RWPE2 (cell line): ENCODE results near the gene TNKS1BP1.

ENCODE experiments used
- ATAC-seq: fragments of 200-7000 bp; cut with Tn5 transposase; 3 replicates; pipeline ENCODE4 v1.9.1; 2021; ENCODE audit warnings: low read depth
- DNase-seq: peaks from one replicate; pipeline ENCODE4 v3.0.0-alpha.2; 2020; ENCODE audit warnings: low spot score
- H3K27ac ChIP-seq: fragments of 450-650 bp; 2 replicates; pipeline ENCODE4 v1.5.1; 2017; ENCODE audit warnings: mild to moderate bottlenecking; ENCODE audit not compliant: poor library complexity, severe bottlenecking
- H3K27me3 ChIP-seq: fragments of 250-450 bp; sonication (Bioruptor Pico); 2 replicates; pipeline ENCODE4 v1.5.1; 2021; ENCODE audit warnings: mild to moderate bottlenecking, moderate library complexity; ENCODE audit not compliant: insufficient read depth, poor library complexity, severe bottlenecking
- H3K36me3 ChIP-seq: fragments of 250-450 bp; sonication (Bioruptor Pico); 2 replicates; pipeline ENCODE4 v1.5.1; 2020; ENCODE audit warnings: low read depth, mild to moderate bottlenecking, moderate library complexity
- H3K4me1 ChIP-seq: fragments of 250-450 bp; sonication (Bioruptor Pico); 2 replicates; pipeline ENCODE4 v1.5.1; 2021; ENCODE audit warnings: mild to moderate bottlenecking, moderate library complexity; ENCODE audit not compliant: insufficient read depth, poor library complexity, severe bottlenecking
- H3K4me3 ChIP-seq: fragments of 250-450 bp; sonication (Bioruptor Pico); 2 replicates; pipeline ENCODE4 v1.5.1; 2021; ENCODE audit warnings: mild to moderate bottlenecking, moderate library complexity; ENCODE audit not compliant: severe bottlenecking
- H3K9me3 ChIP-seq: fragments of 250-450 bp; sonication (Bioruptor Pico); 2 replicates; pipeline ENCODE4 v1.5.1; 2021; ENCODE audit warnings: mild to moderate bottlenecking, moderate library complexity; ENCODE audit not compliant: severe bottlenecking
- TF ChIP-seq, protein P1 (sequence below): fragments of 450-650 bp; IDR thresholded peaks from one replicate; pipeline ENCODE4 v1.5.1; 2017; ENCODE audit warnings: mild to moderate bottlenecking, moderate library complexity; ENCODE audit not compliant: poor library complexity, severe bottlenecking

TNKS1BP1 gene

DNA sequence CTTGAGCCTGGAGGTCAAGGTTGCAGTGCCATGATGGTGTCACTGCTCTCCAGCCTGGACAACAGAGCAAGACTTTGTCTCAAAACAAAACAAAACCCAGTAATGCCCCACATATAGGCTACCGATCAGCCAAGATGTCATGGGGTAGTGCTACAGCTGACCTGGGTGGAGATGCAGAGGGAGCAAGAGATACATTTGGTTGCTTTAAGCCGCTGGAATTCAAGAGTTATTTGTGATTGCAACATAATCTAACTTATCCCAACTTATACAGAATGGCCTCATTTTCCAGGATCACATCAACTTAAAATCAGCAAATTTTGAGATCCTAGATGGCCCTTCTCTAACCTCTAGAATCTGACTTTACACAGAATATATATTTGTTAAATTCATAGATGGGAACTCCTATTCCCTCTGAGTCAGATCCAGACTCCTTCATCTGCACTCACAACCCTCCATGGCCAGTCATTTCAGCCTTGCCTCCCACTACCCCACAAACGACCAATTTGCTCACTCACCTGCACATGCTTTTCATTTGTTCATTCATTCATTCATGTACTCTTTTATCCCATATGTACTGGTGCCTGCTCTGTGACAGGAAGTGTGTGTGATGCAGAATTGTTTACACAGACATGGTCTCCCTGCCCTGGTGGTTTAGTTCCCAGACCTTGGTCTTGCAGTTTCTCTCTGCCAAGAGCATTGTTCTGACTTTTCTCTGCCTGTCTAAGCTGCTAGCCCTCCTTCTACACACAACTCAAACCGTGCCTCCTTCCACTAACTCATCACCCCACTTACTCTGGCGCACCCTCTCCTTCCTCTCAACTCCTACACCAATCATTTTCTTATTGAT is 63.6 kb downstream of the TNKS1BP1 start:
- H3K4me1 ChIP-seq = no peaks in the 10 kb centered on the region
- DNase-seq = no peak
- no peaks in the 10 kb centered on the region for H3K27me3 ChIP-seq
- H3K4me3 ChIP-seq = no peak overlapping the region
- H3K9me3 ChIP-seq = no peaks in the 10 kb centered on the region
- no peaks in the 10 kb centered on the region for H3K36me3 ChIP-seq
- TF ChIP-seq, protein P1, sequence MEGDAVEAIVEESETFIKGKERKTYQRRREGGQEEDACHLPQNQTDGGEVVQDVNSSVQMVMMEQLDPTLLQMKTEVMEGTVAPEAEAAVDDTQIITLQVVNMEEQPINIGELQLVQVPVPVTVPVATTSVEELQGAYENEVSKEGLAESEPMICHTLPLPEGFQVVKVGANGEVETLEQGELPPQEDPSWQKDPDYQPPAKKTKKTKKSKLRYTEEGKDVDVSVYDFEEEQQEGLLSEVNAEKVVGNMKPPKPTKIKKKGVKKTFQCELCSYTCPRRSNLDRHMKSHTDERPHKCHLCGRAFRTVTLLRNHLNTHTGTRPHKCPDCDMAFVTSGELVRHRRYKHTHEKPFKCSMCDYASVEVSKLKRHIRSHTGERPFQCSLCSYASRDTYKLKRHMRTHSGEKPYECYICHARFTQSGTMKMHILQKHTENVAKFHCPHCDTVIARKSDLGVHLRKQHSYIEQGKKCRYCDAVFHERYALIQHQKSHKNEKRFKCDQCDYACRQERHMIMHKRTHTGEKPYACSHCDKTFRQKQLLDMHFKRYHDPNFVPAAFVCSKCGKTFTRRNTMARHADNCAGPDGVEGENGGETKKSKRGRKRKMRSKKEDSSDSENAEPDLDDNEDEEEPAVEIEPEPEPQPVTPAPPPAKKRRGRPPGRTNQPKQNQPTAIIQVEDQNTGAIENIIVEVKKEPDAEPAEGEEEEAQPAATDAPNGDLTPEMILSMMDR = no peak
- H3K27ac ChIP-seq = no peak overlapping the region
- ATAC-seq = no peak

DNA sequence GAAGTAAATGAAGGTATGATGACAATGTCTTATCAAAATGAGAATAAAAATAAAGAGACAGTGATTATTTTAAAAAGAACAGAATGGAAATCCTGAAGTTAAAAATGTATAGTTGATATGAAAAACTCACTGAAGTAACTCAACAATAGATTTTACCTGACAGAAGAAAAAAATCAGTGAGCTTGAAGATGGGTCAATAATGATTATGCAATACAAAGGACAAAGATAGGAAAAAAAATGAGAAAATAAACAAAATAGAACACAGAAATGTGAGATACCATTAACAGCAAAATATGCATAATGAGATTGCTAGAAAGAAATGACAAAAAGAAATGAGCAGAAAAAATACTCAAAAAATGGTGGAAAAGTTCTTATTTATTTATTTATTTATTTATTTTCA is 68.6 kb downstream of the TNKS1BP1 start:
- no peak for DNase-seq
- TF ChIP-seq, protein P1 = no peak
- no peaks in the 10 kb centered on the region for H3K27me3 ChIP-seq

DNA sequence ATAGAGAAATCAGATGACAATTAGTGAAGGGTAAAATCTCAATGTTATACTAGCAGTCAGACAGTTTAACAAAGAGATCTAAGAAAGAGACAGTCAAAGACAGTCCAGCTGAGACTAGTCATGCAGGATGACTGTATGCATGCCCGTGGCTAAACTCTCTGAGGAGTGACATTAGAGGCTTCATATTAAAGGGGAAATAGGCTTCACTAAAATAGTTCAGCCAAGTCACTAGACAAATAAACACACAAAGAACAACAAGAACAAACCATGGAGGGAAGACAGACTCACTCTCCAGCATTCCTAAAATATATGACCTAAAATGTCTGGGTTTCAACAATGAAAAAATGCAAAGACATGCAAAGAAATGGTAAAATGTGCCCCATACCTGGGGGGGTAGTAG is 69.1 kb downstream of the TNKS1BP1 start:
- peak; percentile 45; the same call in 1 of the 3 replicates for ATAC-seq
- no peak for DNase-seq
- Histone ChIP-seq H3K4me3 (no peak overlapping the region), H3K27me3 (no peaks in the 10 kb centered on the region), H3K36me3 (no peaks in the 10 kb centered on the region), H3K27ac (no peak overlapping the region), H3K9me3 (no peaks in the 10 kb centered on the region), H3K4me1 (no peaks in the 10 kb centered on the region)
- TF ChIP-seq, protein P1 = no peak

More for the DNA sequence above, 68.6 kb downstream of the TNKS1BP1 start:
- H3K4me3 ChIP-seq = no peak overlapping the region
- no peaks in the 10 kb centered on the region for H3K9me3 ChIP-seq
- no peak for ATAC-seq
- H3K27ac ChIP-seq = no peak overlapping the region
- H3K36me3 ChIP-seq = no peaks in the 10 kb centered on the region
- H3K4me1 ChIP-seq = no peaks in the 10 kb centered on the region

DNA sequence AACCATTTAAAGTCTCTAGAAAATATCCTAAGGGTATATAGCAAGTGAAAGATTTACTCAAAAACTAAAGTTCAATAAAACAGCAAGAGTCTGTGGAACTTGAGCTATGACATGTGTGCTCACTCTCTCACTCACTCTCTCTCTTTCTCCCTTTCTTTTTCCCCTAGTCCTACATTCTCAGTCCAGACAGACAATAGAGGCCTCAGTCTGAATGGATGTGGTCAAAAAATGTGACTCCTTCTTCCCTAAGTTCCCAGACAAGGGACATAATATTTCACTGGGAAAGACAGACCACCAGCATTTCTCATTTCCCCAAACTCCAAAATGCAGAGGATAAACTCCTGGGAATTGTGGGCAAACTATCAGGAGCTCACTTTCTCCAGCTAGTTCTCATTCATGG is 70.1 kb downstream of the TNKS1BP1 start:
- no peak overlapping the region for H3K27ac ChIP-seq
- H3K4me3 ChIP-seq = no peak overlapping the region
- ATAC-seq (no peak), DNase-seq (no peak)
- TF ChIP-seq, protein P1 = no peak
- no peaks in the 10 kb centered on the region for H3K36me3 ChIP-seq
- H3K9me3 ChIP-seq = no peaks in the 10 kb centered on the region
- peaks cover 5% of the 10 kb centered on the region for H3K27me3 ChIP-seq
- H3K4me1 ChIP-seq = no peaks in the 10 kb centered on the region

DNA sequence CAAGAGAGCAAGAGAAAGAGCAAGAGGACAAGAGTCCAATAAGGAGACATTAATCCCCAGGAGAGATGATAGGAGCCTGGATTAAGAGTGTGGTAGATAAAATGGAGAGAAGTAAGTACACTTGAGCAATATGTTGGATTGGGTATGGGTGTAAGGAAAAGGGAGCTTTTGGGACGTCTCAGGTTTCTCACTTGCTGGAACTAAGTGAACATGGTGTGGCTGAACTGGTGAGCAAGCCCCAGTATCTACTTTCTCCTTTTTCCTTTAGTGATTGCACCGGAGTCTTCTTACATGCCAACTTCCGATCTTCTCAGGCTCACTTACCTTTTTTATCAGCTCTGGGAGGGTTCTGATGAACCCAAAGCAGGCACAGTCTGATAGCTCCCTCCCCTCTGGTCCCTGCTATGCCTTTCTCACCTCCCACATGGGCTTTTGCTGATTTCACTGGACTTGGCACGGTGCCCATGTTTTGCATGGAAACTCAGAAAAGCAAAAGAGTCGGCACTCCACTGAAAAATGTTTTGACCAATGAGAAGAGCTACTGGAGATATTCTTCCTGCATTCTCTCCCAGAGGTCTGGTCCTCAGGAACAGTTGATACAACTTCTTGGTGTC is 73.2 kb downstream of the TNKS1BP1 start:
- H3K36me3 ChIP-seq = no peaks in the 10 kb centered on the region

More for the DNA sequence above, 73.2 kb downstream of the TNKS1BP1 start:
- no peak for DNase-seq
- ATAC-seq = no peak
- TF ChIP-seq, protein P1 = no peak
- peaks cover 4% of the 10 kb centered on the region for H3K4me1 ChIP-seq
- H3K4me3 ChIP-seq = no peak overlapping the region
- no peaks in the 10 kb centered on the region for H3K9me3 ChIP-seq
- peaks cover 5% of the 10 kb centered on the region for H3K27me3 ChIP-seq
- no peak overlapping the region for H3K27ac ChIP-seq
